ENCODE results near the gene SHISA4.

The SHISA4 gene

GRCh38 chr1:201898992-201899391 is 10.3 kb downstream of the SHISA4 start:
- TF ChIP-seq SIN3A (IDR thresholded peaks at IDR 0.05; ENCODE audit: borderline replicate concordance, insufficient read depth, low read length) (no peak), REST (IDR thresholded peaks at IDR 0.05; ENCODE audit: insufficient read depth in 1 of 2, low read depth in 2 of 2, low read length in 2 of 2) (no peak), POLR2AphosphoS5 (IDR thresholded peaks at IDR 0.05; ENCODE audit: low read depth, low read length) (no peak), TAF1 (IDR thresholded peaks at IDR 0.05; ENCODE audit: borderline replicate concordance, insufficient read depth, low read length) (no peak), FOXP2 (optimal IDR thresholded peaks at IDR 0.05; ENCODE audit: borderline replicate concordance, extremely low read depth, extremely low read length, insufficient read depth) (no peak)

GRCh38 chr1:201899683-201900429 is 11.2 kb downstream of the SHISA4 start:
- no peak for TF ChIP-seq SIN3A (IDR thresholded peaks at IDR 0.05; ENCODE audit: borderline replicate concordance, insufficient read depth, low read length)
- no peak for TF ChIP-seq TAF1 (IDR thresholded peaks at IDR 0.05; ENCODE audit: borderline replicate concordance, insufficient read depth, low read length)
- TF ChIP-seq REST (IDR thresholded peaks at IDR 0.05; ENCODE audit: insufficient read depth in 1 of 2, low read depth in 2 of 2, low read length in 2 of 2): no peak
- TF ChIP-seq FOXP2 (optimal IDR thresholded peaks at IDR 0.05; ENCODE audit: borderline replicate concordance, extremely low read depth, extremely low read length, insufficient read depth): no peak
- TF ChIP-seq POLR2AphosphoS5 (IDR thresholded peaks at IDR 0.05; ENCODE audit: low read depth, low read length): no peak

GRCh38 chr1:201900476-201900875 is 11.8 kb downstream of the SHISA4 start:
- TF ChIP-seq SIN3A (IDR thresholded peaks at IDR 0.05; ENCODE audit: borderline replicate concordance, insufficient read depth, low read length) (no peak), FOXP2 (optimal IDR thresholded peaks at IDR 0.05; ENCODE audit: borderline replicate concordance, extremely low read depth, extremely low read length, insufficient read depth) (no peak), REST (IDR thresholded peaks at IDR 0.05; ENCODE audit: insufficient read depth in 1 of 2, low read depth in 2 of 2, low read length in 2 of 2) (no peak), TAF1 (IDR thresholded peaks at IDR 0.05; ENCODE audit: borderline replicate concordance, insufficient read depth, low read length) (no peak), POLR2AphosphoS5 (IDR thresholded peaks at IDR 0.05; ENCODE audit: low read depth, low read length) (no peak)

GRCh38 chr1:201902198-201902597 is 13.5 kb downstream of the SHISA4 start:
- TF ChIP-seq REST (IDR thresholded peaks at IDR 0.05; ENCODE audit: insufficient read depth in 1 of 2, low read depth in 2 of 2, low read length in 2 of 2) (no peak), FOXP2 (optimal IDR thresholded peaks at IDR 0.05; ENCODE audit: borderline replicate concordance, extremely low read depth, extremely low read length, insufficient read depth) (no peak), SIN3A (IDR thresholded peaks at IDR 0.05; ENCODE audit: borderline replicate concordance, insufficient read depth, low read length) (no peak), POLR2AphosphoS5 (IDR thresholded peaks at IDR 0.05; ENCODE audit: low read depth, low read length) (no peak), TAF1 (IDR thresholded peaks at IDR 0.05; ENCODE audit: borderline replicate concordance, insufficient read depth, low read length) (no peak)
